Measurements from ENCODE around the gene KIF16B. TPM values are rescaled to one million over a fixed set of nuclear protein-coding genes. Genes with fewer than 3 reads are reported as not detected.

Gene KIF16B
- total RNA-seq, 1 donor from 2014 or later = 7.0 TPM

- peak overlapping the region; percentile 67 for H3K9ac ChIP-seq (ENCODE audit: low read length)
Measured at GRCh38 chr20:16574656-16575355, 1.6 kb upstream of the KIF16B start.

GRCh38 chr20:16571333-16571732 lies 1.9 kb downstream of the KIF16B start:
- Histone ChIP-seq H3K4me2 (ENCODE audit: low read length) (no peak overlapping the region), H3K36me3 (ENCODE audit: insufficient read depth, low read length) (no peaks in the 10 kb centered on the region), H3K4me1 (ENCODE audit: insufficient read depth, low read length) (peaks cover 5% of the 10 kb centered on the region), H3K79me2 (ENCODE audit: insufficient read depth, low read length) (peaks cover 10% of the 10 kb centered on the region), H2AFZ (ENCODE audit: low read depth, low read length) (no peak overlapping the region), H3K9me3 (ENCODE audit: insufficient read depth, low read depth, low read length) (no peaks in the 10 kb centered on the region), H3K27me3 (ENCODE audit: insufficient read depth, low read length) (no peaks in the 10 kb centered on the region), H3K27ac (ENCODE audit: low read depth, low read length) (no peak overlapping the region), H4K20me1 (ENCODE audit: insufficient read depth, low read length) (no peaks in the 10 kb centered on the region), H3K4me3 (ENCODE audit: insufficient read depth, low read depth, low read length) (no peak overlapping the region), H3K9ac (ENCODE audit: low read length) (no peak overlapping the region)
- Mint-ChIP-seq H3K27ac (ENCODE audit: unreplicated experiment) (no peak overlapping the region), H3K9me3 (ENCODE audit: unreplicated experiment) (no peaks in the 10 kb centered on the region), H3K27me3 (ENCODE audit: low read depth, unreplicated experiment) (no peaks in the 10 kb centered on the region), H3K4me3 (ENCODE audit: unreplicated experiment) (no peak overlapping the region), H3K4me1 (ENCODE audit: low read depth, unreplicated experiment) (peaks cover 3% of the 10 kb centered on the region), H3K36me3 (ENCODE audit: low read depth, unreplicated experiment) (no peaks in the 10 kb centered on the region)
- no peak for TF ChIP-seq EZH2 (IDR thresholded peaks at IDR 0.05; ENCODE audit: insufficient read depth, low read length)
- no peak for TF ChIP-seq CTCF (IDR thresholded peaks at IDR 0.05; ENCODE audit: insufficient read depth, low read depth, low read length)
- no peak for DNase-seq (ENCODE audit: low read depth)
- no peak for FAIRE-seq

More at GRCh38 chr20:16574656-16575355, 1.6 kb upstream of the KIF16B start:
- TF ChIP-seq EZH2 (IDR thresholded peaks at IDR 0.05; ENCODE audit: insufficient read depth, low read length) (no peak), CTCF (IDR thresholded peaks at IDR 0.05; ENCODE audit: insufficient read depth, low read depth, low read length) (no peak)
- Histone ChIP-seq H4K20me1 (ENCODE audit: insufficient read depth, low read length) (no peaks in the 10 kb centered on the region), H3K4me1 (ENCODE audit: insufficient read depth, low read length) (peaks cover 5% of the 10 kb centered on the region), H3K9me3 (ENCODE audit: insufficient read depth, low read depth, low read length) (no peaks in the 10 kb centered on the region), H3K4me2 (ENCODE audit: low read length) (peak overlapping the region; percentile 87), H3K27ac (ENCODE audit: low read depth, low read length) (peak overlapping the region; percentile 13), H2AFZ (ENCODE audit: low read depth, low read length) (peak overlapping the region; percentile 73), H3K79me2 (ENCODE audit: insufficient read depth, low read length) (peaks cover 6% of the 10 kb centered on the region), H3K27me3 (ENCODE audit: insufficient read depth, low read length) (no peaks in the 10 kb centered on the region), H3K36me3 (ENCODE audit: insufficient read depth, low read length) (no peaks in the 10 kb centered on the region), H3K4me3 (ENCODE audit: insufficient read depth, low read depth, low read length) (peak overlapping the region; percentile 66)
- H3K4me1 Mint-ChIP-seq (ENCODE audit: low read depth, unreplicated experiment) = peaks cover 11% of the 10 kb centered on the region
- H3K9me3 Mint-ChIP-seq (ENCODE audit: unreplicated experiment) = no peaks in the 10 kb centered on the region
- no peaks in the 10 kb centered on the region for H3K27me3 Mint-ChIP-seq (ENCODE audit: low read depth, unreplicated experiment)
- DNase-seq (ENCODE audit: low read depth) (peak; percentile 45), FAIRE-seq (no peak)
- peak overlapping the region; percentile 82 for H3K4me3 Mint-ChIP-seq (ENCODE audit: unreplicated experiment)
- H3K36me3 Mint-ChIP-seq (ENCODE audit: low read depth, unreplicated experiment) = no peaks in the 10 kb centered on the region
- no peak overlapping the region for H3K27ac Mint-ChIP-seq (ENCODE audit: unreplicated experiment)

All from astrocyte (in vitro differentiated cells and primary cell).